Body of pancreas (tissue), 4 donors: ENCODE measurements around the gene MAP10. TPM values are rescaled to one million over a fixed set of nuclear protein-coding genes. Genes with fewer than 3 reads are reported as not detected.

Experiments used
- ATAC-seq: fragments of 150-250 bp; one replicate; pipeline ENCODE4 v1.9.1; 2016
- DNase-seq, 4 donors: peaks; one replicate each; pipeline ENCODE4 v3.0.0-alpha.2; 2019
- H3K27ac ChIP-seq, 4 donors: fragments of 200-600 bp; sonication (generic); 1 replicate in 3 of 4; 2 replicates in 1 of 4; pipeline versions ENCODE4 v1.5.1 to v1.6.1; 2016 to 2019; ENCODE audit warnings: mild to moderate bottlenecking in 1 of 4, mixed read lengths in 1 of 4, moderate library complexity in 1 of 4
- H3K27me3 ChIP-seq, 2 donors: fragments of 200-600 bp; sonication (generic); one replicate each; pipeline ENCODE4 v1.6.0; 2016; ENCODE audit warnings: mild to moderate bottlenecking in 1 of 2
- H3K36me3 ChIP-seq, 2 donors: fragments of 200-600 bp; sonication (generic); replicated peaks in 1 of 2; 2 replicates each; pipeline ENCODE4 v1.5.1; 2016; ENCODE audit warnings: low read depth in 2 of 2; ENCODE audit not compliant: insufficient read depth in 1 of 2
- H3K4me1 ChIP-seq: fragments of 200-600 bp; sonication (generic); one replicate; pipeline ENCODE4 v1.6.0; 2016
- H3K4me3 ChIP-seq, 2 donors: fragments of 200-600 bp; sonication (generic); 1 replicate in 1 of 2; 2 replicates in 1 of 2; pipeline ENCODE4 v1.5.1; 2016 to 2019
- H3K9me3 ChIP-seq, 3 donors: fragments of 200-600 bp; sonication (generic); 1 replicate in 2 of 3; 2 replicates in 1 of 3; pipeline ENCODE4 v1.5.1; 2016
- POLR2A ChIP-seq, 3 donors: fragments of 450-650 bp; IDR thresholded peaks; one replicate each; pipeline ENCODE4 v1.6.1; 2016; ENCODE audit warnings: antibody characterized with exemption in 3 of 3, mild to moderate bottlenecking in 2 of 3
- WGBS, 2 donors: methylation state at CpG; one replicate each; pipeline ENCODE4 v1.1.5; 2017; 5-methylcytosine and 5-hydroxymethylcytosine counted together
- intact Hi-C: fragments of 100-400 bp; cut with DNase I; formaldehyde crosslinking; loops from one replicate; pipeline ENCODE4 v1.15.1; 2023
- total RNA-seq, 2 donors: library from RNA; depleted of rRNA; stranded (reverse); fragments of >200 nt; gene quantifications; one replicate each; pipeline ENCODE4 v1.1.0, GENCODE V29; 2016
- TF ChIP-seq, protein P1 (sequence below), 7 experiments: fragments of 450-650 bp in 4 of 7; fragments of 200-600 bp in 3 of 7; sonication (generic) in 3 of 7; IDR thresholded peaks; one replicate each; pipeline ENCODE4 v1.5.1; 2016 to 2019; ENCODE audit warnings: antibody characterized with exemption in 7 of 7

The MAP10 gene
- total RNA-seq, 2 donors from 2014 or later, result 2.3 to 4.2 TPM

DNA sequence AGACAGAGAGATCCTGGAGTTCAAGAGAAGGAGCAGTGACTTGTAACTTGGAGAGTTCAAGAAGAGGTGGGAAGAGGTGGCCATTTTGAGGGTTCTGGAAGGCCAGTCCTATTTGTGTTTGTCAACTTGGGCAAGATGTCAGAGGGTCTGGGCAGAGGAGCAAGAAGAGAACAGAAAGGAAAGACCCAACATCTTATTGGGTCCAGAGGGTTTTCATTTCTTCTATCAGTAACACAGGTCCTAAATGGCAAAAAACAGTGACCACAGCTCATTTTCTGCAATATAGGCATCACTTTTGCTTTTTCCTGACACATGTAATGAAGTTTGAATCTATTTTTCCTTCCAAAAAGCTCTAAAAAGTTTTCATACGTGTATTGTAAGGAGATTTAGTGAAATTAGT is 38.3 kb upstream of the MAP10 start:
- H3K4me3 ChIP-seq, result no peak overlapping the region
- no peaks in the 10 kb centered on the region for H3K27me3 ChIP-seq
- DNase-seq, result no peak
- peaks cover 15% of the 10 kb centered on the region for H3K4me1 ChIP-seq
- peak overlapping the region in 3 of 4 donors; percentile 31 to 52 (median 46) for H3K27ac ChIP-seq
- intact Hi-C loops, result no loop called here
- H3K9me3 ChIP-seq, result no peaks in the 10 kb centered on the region
- ATAC-seq, result no peak
- 57 to 66% methylated on average over 1 of the region's 1 CpG for WGBS, 2 donors
- H3K36me3 ChIP-seq, result no peaks in the 10 kb centered on the region
- TF ChIP-seq POLR2A (IDR thresholded peaks at IDR 0.05), result no peak
- TF ChIP-seq, protein P1, sequence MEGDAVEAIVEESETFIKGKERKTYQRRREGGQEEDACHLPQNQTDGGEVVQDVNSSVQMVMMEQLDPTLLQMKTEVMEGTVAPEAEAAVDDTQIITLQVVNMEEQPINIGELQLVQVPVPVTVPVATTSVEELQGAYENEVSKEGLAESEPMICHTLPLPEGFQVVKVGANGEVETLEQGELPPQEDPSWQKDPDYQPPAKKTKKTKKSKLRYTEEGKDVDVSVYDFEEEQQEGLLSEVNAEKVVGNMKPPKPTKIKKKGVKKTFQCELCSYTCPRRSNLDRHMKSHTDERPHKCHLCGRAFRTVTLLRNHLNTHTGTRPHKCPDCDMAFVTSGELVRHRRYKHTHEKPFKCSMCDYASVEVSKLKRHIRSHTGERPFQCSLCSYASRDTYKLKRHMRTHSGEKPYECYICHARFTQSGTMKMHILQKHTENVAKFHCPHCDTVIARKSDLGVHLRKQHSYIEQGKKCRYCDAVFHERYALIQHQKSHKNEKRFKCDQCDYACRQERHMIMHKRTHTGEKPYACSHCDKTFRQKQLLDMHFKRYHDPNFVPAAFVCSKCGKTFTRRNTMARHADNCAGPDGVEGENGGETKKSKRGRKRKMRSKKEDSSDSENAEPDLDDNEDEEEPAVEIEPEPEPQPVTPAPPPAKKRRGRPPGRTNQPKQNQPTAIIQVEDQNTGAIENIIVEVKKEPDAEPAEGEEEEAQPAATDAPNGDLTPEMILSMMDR (IDR thresholded peaks at IDR 0.05), result no peak

DNA sequence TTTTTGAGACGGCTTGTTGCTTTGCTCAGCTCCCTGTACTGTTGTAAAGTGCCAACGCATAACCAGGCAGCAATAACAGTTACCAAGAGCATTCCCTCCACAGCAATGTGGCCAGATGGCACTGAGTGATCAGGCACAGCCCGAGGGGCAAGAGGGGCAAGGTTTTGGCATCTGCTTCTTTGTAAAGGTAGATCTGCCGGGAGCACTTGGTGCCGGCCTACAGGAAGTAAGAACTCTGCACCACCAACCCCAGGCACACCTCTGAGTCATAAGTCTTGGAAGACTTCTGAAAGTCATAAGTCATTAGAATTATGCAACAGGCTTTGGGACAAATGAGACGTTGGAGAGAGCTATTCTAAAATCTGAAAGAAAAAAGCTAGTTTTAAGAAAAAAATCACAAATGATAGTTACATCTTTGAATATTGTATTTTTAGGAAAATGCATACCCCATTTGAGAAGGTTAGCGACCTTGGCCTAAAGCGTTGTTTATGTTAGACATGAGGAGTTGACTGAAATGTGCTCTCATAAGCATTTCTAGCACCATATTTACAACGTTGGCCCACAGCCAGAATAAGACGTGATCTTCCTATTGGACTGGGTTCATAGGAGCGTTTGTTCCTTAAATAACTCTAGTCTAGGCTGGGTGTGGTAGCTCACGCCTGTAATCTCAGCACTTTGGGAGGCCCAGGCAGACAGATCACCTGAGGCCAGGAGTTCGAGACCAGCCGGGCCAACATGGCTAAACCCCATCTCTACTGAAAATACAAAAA is 37.7 kb upstream of the MAP10 start:
- DNase-seq (peak in 3 of 4 donors; percentile 10 to 78 (median 54)), ATAC-seq (peak; percentile 49)
- Histone ChIP-seq H3K27me3 (no peaks in the 10 kb centered on the region), H3K9me3 (no peaks in the 10 kb centered on the region), H3K27ac (peak overlapping the region in 3 of 4 donors; percentile 31 to 52 (median 46)), H3K4me3 (no peak overlapping the region), H3K36me3 (no peaks in the 10 kb centered on the region), H3K4me1 (peaks cover 15% of the 10 kb centered on the region)
- intact Hi-C loops, result no loop called here
- WGBS, 2 donors, result 64 to 73% methylated on average over 14 of the region's 14 CpGs
- TF ChIP-seq, protein P1 (IDR thresholded peaks at IDR 0.05), result no peak
- no peak for TF ChIP-seq POLR2A (IDR thresholded peaks at IDR 0.05)

DNA sequence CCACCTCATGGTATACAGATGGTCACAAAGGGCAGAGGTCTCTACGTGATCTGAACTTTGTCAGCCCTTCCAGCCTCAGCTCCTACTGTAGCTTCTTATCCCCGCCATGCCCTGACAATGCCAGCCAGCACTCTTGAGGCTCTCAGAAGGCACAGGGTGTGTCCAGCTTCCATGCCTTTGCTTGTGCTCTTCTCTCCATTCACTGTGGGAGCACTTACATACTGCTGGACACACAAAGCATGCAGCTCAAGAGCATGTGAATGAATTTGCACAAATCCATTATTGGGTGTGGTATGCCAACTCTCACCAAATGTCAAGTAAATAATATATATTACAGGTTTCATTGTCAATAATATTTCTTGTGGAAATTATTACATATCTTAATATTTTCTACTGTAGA is 36.4 kb upstream of the MAP10 start:
- WGBS, 2 donors, result 72 to 86% methylated on average over 2 of the region's 2 CpGs
- no peak for DNase-seq
- ATAC-seq, result no peak

DNA sequence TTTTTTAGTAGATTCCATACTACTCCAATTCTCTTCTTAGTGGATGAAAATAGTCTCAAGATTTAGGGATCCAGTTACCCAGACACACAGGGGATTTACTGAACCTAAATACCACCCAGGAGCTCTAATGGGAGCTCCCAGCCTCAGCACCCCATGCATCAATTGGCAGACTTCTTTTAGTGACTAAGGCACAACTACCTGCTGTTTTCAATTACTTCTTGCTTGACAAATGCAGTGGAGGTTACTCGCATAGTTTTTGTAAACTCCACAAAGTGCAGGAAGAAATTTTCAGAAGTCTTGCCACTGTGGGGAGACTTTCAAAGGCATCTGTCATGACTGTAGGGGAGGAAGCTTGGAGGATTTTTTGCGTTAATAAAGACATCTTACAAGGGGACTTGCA is 35.5 kb upstream of the MAP10 start:
- 75 to 83% methylated on average over 2 of the region's 2 CpGs for WGBS, 2 donors
- no peak for ATAC-seq

More for the DNA sequence above, 36.4 kb upstream of the MAP10 start:
- Histone ChIP-seq H3K4me1 (peaks cover 15% of the 10 kb centered on the region), H3K27ac (no peak overlapping the region), H3K4me3 (no peak overlapping the region), H3K9me3 (no peaks in the 10 kb centered on the region), H3K27me3 (no peaks in the 10 kb centered on the region), H3K36me3 (no peaks in the 10 kb centered on the region)
- intact Hi-C loops, result no loop called here
- TF ChIP-seq, protein P1 (IDR thresholded peaks at IDR 0.05), result no peak
- no peak for TF ChIP-seq POLR2A (IDR thresholded peaks at IDR 0.05)

More for the DNA sequence above, 35.5 kb upstream of the MAP10 start:
- H3K27me3 ChIP-seq, result no peaks in the 10 kb centered on the region
- TF ChIP-seq POLR2A (IDR thresholded peaks at IDR 0.05), result no peak
- TF ChIP-seq, protein P1 (IDR thresholded peaks at IDR 0.05), result no peak
- H3K27ac ChIP-seq, result no peak overlapping the region
- no peaks in the 10 kb centered on the region for H3K36me3 ChIP-seq
- peaks cover 15% of the 10 kb centered on the region for H3K4me1 ChIP-seq
- DNase-seq, result no peak
- intact Hi-C loops, result no loop called here
- no peak overlapping the region for H3K4me3 ChIP-seq
- no peaks in the 10 kb centered on the region for H3K9me3 ChIP-seq
